ENCODE measurements around the gene CCDC40. TPM values are rescaled to one million over a fixed set of nuclear protein-coding genes. Genes with fewer than 3 reads are reported as not detected.

The CCDC40 gene
- total and polyA plus RNA-seq, 10 donors, result 0.30 to 8.3 (median 2.3) TPM

DNA sequence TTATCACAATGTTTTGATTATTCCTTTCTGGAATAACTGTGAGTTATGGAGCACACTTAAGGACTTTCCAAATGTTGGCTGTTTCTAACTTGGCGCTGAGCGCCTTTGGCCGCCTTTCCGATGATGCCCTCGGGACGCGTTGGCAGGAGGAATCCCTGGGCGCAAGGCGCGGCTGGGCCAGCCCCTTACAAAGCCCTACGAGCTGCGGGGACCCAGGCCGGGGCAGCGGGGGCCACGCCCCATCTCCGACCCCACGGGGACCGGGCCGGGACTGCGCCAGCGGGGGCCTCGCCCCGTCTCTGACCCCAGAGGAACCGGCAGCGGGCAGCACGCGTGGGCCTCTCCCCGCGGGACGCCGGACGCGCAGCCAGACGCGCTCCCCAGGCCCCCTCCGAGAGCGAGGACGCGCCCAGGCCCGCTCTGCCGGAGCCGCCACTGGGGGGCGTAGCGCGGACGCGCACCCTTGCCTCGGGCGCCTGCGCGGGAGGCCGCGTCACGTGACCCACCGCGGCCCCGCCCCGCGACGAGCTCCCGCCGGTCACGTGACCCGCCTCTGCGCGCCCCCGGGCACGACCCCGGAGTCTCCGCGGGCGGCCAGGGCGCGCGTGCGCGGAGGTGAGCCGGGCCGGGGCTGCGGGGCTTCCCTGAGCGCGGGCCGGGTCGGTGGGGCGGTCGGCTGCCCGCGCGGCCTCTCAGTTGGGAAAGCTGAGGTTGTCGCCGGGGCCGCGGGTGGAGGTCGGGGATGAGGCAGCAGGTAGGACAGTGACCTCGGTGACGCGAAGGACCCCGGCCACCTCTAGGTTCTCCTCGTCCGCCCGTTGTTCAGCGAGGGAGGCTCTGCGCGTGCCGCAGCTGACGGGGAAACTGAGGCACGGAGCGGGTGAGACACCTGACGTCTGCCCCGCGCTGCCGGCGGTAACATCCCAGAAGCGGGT is 64.8 kb downstream of the CCDC40 start, which contains the start of gene GAA:
TSS of gene GAA (plus strand) at position 571 of the 935 bp plus-strand sequence. CDS start 3,006 bp downstream, outside the sequence.
- peak within 1 kb of the TSS; percentile 68 to 95 (median 81) for H3K4me3 ChIP-seq
- peak; percentile 97 for DNase-seq
- H3K27ac ChIP-seq, result peak within 1 kb of the TSS; percentile 68 to 95 (median 88)
- peaks cover 0 to 3% (median 0%) of the 10 kb centered on the region in 7 donors for H3K27me3 ChIP-seq (replicated peaks in 1 of 7)
- intact Hi-C loops (cut with DNase I; ENCODE audit: low total_unique reads), result no loop called here
- peaks cover 14 to 47% (median 31%) of the 10 kb centered on the region in 6 donors for H3K4me1 ChIP-seq
- peaks cover 0 to 8% (median 0%) of the 10 kb centered on the region in 6 donors for H3K36me3 ChIP-seq
- H3K9me3 ChIP-seq, result no peaks in the 10 kb centered on the region
- peak; percentile 84 to 87 (median 84) for TF ChIP-seq POLR2AphosphoS5 (IDR thresholded peaks at IDR 0.05)
- TF ChIP-seq, protein P1, sequence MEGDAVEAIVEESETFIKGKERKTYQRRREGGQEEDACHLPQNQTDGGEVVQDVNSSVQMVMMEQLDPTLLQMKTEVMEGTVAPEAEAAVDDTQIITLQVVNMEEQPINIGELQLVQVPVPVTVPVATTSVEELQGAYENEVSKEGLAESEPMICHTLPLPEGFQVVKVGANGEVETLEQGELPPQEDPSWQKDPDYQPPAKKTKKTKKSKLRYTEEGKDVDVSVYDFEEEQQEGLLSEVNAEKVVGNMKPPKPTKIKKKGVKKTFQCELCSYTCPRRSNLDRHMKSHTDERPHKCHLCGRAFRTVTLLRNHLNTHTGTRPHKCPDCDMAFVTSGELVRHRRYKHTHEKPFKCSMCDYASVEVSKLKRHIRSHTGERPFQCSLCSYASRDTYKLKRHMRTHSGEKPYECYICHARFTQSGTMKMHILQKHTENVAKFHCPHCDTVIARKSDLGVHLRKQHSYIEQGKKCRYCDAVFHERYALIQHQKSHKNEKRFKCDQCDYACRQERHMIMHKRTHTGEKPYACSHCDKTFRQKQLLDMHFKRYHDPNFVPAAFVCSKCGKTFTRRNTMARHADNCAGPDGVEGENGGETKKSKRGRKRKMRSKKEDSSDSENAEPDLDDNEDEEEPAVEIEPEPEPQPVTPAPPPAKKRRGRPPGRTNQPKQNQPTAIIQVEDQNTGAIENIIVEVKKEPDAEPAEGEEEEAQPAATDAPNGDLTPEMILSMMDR (IDR thresholded peaks at IDR 0.05 in 8 of 11, conservative IDR thresholded peaks at IDR 0.05 in 3 of 11), result peak; percentile 26 to 98 (median 93)
- peak in 2 of 3 donors; percentile 15 to 24 for TF ChIP-seq POLR2A (IDR thresholded peaks at IDR 0.05)
- WGBS, 5 donors, result 0 to 1% (median 0%) methylated on average over 8 to 114 of the region's 114 CpGs

DNA sequence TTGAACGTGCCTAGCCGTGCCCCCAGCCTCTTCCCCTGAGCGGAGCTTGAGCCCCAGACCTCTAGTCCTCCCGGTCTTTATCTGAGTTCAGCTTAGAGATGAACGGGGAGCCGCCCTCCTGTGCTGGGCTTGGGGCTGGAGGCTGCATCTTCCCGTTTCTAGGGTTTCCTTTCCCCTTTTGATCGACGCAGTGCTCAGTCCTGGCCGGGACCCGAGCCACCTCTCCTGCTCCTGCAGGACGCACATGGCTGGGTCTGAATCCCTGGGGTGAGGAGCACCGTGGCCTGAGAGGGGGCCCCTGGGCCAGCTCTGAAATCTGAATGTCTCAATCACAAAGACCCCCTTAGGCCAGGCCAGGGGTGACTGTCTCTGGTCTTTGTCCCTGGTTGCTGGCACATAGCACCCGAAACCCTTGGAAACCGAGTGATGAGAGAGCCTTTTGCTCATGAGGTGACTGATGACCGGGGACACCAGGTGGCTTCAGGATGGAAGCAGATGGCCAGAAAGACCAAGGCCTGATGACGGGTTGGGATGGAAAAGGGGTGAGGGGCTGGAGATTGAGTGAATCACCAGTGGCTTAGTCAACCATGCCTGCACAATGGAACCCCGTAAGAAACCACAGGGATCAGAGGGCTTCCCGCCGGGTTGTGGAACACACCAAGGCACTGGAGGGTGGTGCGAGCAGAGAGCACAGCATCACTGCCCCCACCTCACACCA is 65.7 kb downstream of the CCDC40 start:
- DNase-seq, result peak; percentile 72

DNA sequence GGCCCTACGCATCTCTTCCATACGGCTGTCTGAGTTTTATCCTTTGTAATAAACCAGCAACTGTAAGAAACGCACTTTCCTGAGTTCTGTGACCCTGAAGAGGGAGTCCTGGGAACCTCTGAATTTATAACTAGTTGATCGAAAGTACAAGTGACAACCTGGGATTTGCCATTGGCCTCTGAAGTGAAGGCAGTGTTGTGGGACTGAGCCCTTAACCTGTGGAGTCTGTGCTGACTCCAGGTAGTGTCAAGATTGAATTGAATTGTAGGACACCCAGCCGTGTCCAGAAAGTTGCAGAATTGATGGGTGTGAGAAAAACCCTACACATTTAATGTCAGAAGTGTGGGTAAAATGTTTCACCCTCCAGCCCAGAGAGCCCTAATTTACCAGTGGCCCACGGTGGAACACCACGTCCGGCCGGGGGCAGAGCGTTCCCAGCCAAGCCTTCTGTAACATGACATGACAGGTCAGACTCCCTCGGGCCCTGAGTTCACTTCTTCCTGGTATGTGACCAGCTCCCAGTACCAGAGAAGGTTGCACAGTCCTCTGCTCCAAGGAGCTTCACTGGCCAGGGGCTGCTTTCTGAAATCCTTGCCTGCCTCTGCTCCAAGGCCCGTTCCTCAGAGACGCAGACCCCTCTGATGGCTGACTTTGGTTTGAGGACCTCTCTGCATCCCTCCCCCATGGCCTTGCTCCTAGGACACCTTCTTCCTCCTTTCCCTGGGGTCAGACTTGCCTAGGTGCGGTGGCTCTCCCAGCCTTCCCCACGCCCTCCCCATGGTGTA is 66.4 kb downstream of the CCDC40 start:
- Histone ChIP-seq H3K27ac (no peak overlapping the region), H3K36me3 (peaks cover 0 to 22% (median 0%) of the 10 kb centered on the region in 6 donors), H3K27me3 (replicated peaks in 1 of 7) (no peaks in the 10 kb centered on the region), H3K9me3 (no peaks in the 10 kb centered on the region), H3K4me3 (peak overlapping the region in 6 of 8 donors; percentile 73 to 94 (median 81)), H3K4me1 (peaks cover 14 to 47% (median 31%) of the 10 kb centered on the region in 6 donors)
- TF ChIP-seq POLR2AphosphoS5 (IDR thresholded peaks at IDR 0.05) (no peak), POLR2A (IDR thresholded peaks at IDR 0.05) (no peak)
- TF ChIP-seq, protein P1 (IDR thresholded peaks at IDR 0.05 in 8 of 11, conservative IDR thresholded peaks at IDR 0.05 in 3 of 11), result no peak
- intact Hi-C loops (cut with DNase I; ENCODE audit: low total_unique reads), result no loop called here
- peak; percentile 67 for DNase-seq
- 86 to 92% (median 90%) methylated on average over 15 of the region's 15 CpGs for WGBS, 5 donors

More for the DNA sequence above, 65.7 kb downstream of the CCDC40 start:
- 31 to 48% (median 33%) methylated on average over 16 to 21 of the region's 21 CpGs for WGBS, 5 donors
- TF ChIP-seq POLR2AphosphoS5 (IDR thresholded peaks at IDR 0.05), result no peak
- Histone ChIP-seq H3K27me3 (replicated peaks in 1 of 7) (no peaks in the 10 kb centered on the region), H3K4me1 (peaks cover 14 to 47% (median 31%) of the 10 kb centered on the region in 6 donors), H3K27ac (peak overlapping the region; percentile 42 to 95 (median 88)), H3K4me3 (peak overlapping the region; percentile 68 to 95 (median 81)), H3K36me3 (peaks cover 0 to 15% (median 0%) of the 10 kb centered on the region in 6 donors), H3K9me3 (no peaks in the 10 kb centered on the region)
- intact Hi-C loops (cut with DNase I; ENCODE audit: low total_unique reads), result no loop called here

Measured in spleen (tissue), 11 donors.